PC-3 (cell line): ENCODE data around the gene SLC45A3.

Experiments used
- EZH2 ChIP-seq: fragments of 300-600 bp; sonication (generic); IDR thresholded peaks from one replicate; pipeline ENCODE4 v1.6.1; 2017; ENCODE audit warnings: antibody characterized with exemption, mild to moderate bottlenecking, low read length; ENCODE audit not compliant: unreplicated experiment
- TF ChIP-seq, protein P1 (sequence below): fragments of 300-600 bp; sonication (generic); conservative IDR thresholded peaks from 2 replicates; pipeline ENCODE4 v1.5.1; 2017; ENCODE audit warnings: antibody characterized with exemption, low read depth, mild to moderate bottlenecking, low read length

DNA sequence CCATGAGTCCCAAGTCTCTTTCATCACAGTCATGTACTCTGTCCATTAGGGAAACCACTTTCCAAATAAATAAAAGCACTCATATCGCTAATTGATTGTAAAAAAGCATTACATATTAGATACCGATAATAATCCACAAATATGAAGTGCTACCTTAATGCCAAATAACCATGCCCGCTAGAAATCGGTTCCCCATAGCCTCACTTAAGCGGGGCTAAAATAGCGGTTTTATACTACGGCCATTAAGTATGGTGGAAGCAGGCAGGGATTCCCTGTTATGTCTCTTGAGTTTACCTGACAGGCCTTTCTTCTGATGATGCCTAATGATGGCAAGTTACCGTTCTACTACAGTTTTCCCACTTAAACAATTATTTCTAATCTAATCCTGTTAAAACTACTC lies 52.4 kb downstream of the SLC45A3 start:
- TF ChIP-seq EZH2, result no peak
- TF ChIP-seq, protein P1, sequence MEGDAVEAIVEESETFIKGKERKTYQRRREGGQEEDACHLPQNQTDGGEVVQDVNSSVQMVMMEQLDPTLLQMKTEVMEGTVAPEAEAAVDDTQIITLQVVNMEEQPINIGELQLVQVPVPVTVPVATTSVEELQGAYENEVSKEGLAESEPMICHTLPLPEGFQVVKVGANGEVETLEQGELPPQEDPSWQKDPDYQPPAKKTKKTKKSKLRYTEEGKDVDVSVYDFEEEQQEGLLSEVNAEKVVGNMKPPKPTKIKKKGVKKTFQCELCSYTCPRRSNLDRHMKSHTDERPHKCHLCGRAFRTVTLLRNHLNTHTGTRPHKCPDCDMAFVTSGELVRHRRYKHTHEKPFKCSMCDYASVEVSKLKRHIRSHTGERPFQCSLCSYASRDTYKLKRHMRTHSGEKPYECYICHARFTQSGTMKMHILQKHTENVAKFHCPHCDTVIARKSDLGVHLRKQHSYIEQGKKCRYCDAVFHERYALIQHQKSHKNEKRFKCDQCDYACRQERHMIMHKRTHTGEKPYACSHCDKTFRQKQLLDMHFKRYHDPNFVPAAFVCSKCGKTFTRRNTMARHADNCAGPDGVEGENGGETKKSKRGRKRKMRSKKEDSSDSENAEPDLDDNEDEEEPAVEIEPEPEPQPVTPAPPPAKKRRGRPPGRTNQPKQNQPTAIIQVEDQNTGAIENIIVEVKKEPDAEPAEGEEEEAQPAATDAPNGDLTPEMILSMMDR, result no peak
